ENCODE measurements around the gene ARPC1B. TPM values are rescaled to one million over a fixed set of nuclear protein-coding genes. Genes with fewer than 3 reads are reported as not detected.

Gene ARPC1B
- polyA plus RNA-seq, 1 of the 3 experiments (the other 2 are of a cell fraction) = 836 TPM

DNA sequence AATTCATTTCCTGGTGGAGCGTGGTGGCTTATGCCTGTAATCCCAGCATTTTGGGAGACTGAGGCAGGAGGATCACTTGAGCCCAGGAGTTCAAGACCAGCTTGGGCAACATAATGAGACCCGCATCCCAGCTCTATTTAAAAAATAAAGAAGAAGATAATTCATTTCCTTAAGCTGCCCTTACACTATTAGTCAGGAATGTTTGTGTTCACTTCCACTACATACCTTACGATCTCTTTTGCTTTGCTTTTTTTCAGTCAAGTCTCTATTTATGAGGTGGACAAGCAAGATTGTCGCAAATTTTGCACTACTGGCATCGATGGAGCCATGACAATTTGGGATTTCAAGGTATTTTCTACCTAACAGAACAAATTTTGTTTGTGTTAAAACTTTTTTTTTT is 11.2 kb upstream of the ARPC1B start:
- TF ChIP-seq NFIC (IDR thresholded peaks at IDR 0.05; ENCODE audit: borderline replicate concordance) = no peak
- no peak for TF ChIP-seq MEF2A (IDR thresholded peaks at IDR 0.05; ENCODE audit: borderline replicate concordance, low read depth)
- no peak for TF ChIP-seq NRF1 (IDR thresholded peaks at IDR 0.05; ENCODE audit: low read depth, low read length)
- TF ChIP-seq JUND (IDR thresholded peaks at IDR 0.05) = no peak
- TF ChIP-seq GABPA (IDR thresholded peaks at IDR 0.05; ENCODE audit: low read depth) = no peak
- TF ChIP-seq FOXJ3 (CRISPR knock-in tag; IDR thresholded peaks at IDR 0.05) = no peak
- TF ChIP-seq, protein P1, sequence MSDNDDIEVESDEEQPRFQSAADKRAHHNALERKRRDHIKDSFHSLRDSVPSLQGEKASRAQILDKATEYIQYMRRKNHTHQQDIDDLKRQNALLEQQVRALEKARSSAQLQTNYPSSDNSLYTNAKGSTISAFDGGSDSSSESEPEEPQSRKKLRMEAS (IDR thresholded peaks at IDR 0.05; ENCODE audit: low read depth) = no peak
- TF ChIP-seq, protein P2, sequence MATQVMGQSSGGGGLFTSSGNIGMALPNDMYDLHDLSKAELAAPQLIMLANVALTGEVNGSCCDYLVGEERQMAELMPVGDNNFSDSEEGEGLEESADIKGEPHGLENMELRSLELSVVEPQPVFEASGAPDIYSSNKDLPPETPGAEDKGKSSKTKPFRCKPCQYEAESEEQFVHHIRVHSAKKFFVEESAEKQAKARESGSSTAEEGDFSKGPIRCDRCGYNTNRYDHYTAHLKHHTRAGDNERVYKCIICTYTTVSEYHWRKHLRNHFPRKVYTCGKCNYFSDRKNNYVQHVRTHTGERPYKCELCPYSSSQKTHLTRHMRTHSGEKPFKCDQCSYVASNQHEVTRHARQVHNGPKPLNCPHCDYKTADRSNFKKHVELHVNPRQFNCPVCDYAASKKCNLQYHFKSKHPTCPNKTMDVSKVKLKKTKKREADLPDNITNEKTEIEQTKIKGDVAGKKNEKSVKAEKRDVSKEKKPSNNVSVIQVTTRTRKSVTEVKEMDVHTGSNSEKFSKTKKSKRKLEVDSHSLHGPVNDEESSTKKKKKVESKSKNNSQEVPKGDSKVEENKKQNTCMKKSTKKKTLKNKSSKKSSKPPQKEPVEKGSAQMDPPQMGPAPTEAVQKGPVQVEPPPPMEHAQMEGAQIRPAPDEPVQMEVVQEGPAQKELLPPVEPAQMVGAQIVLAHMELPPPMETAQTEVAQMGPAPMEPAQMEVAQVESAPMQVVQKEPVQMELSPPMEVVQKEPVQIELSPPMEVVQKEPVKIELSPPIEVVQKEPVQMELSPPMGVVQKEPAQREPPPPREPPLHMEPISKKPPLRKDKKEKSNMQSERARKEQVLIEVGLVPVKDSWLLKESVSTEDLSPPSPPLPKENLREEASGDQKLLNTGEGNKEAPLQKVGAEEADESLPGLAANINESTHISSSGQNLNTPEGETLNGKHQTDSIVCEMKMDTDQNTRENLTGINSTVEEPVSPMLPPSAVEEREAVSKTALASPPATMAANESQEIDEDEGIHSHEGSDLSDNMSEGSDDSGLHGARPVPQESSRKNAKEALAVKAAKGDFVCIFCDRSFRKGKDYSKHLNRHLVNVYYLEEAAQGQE (IDR thresholded peaks at IDR 0.05; ENCODE audit: low read depth, low read length) = no peak
- TF ChIP-seq POLR2AphosphoS5 (IDR thresholded peaks at IDR 0.05; ENCODE audit: low read depth, low read length) = no peak
- TF ChIP-seq RAD21 (IDR thresholded peaks at IDR 0.05; ENCODE audit: low read length) = no peak
- TF ChIP-seq RXRA (IDR thresholded peaks at IDR 0.05; ENCODE audit: borderline replicate concordance, low read depth) = no peak
- no peak for TF ChIP-seq MXI1 (IDR thresholded peaks at IDR 0.05; ENCODE audit: low read depth, low read length)
- TF ChIP-seq, protein P3, sequence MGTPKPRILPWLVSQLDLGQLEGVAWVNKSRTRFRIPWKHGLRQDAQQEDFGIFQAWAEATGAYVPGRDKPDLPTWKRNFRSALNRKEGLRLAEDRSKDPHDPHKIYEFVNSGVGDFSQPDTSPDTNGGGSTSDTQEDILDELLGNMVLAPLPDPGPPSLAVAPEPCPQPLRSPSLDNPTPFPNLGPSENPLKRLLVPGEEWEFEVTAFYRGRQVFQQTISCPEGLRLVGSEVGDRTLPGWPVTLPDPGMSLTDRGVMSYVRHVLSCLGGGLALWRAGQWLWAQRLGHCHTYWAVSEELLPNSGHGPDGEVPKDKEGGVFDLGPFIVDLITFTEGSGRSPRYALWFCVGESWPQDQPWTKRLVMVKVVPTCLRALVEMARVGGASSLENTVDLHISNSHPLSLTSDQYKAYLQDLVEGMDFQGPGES (IDR thresholded peaks at IDR 0.05; ENCODE audit: low read depth, low read length) = no peak
- no peak for TF ChIP-seq ELF1 (IDR thresholded peaks at IDR 0.05)
- no peak for TF ChIP-seq YY1 (IDR thresholded peaks at IDR 0.05; ENCODE audit: low read depth)
- no peak for TF ChIP-seq CHD2 (IDR thresholded peaks at IDR 0.05; ENCODE audit: low read length, partially characterized antibody)
- TF ChIP-seq, protein P4, sequence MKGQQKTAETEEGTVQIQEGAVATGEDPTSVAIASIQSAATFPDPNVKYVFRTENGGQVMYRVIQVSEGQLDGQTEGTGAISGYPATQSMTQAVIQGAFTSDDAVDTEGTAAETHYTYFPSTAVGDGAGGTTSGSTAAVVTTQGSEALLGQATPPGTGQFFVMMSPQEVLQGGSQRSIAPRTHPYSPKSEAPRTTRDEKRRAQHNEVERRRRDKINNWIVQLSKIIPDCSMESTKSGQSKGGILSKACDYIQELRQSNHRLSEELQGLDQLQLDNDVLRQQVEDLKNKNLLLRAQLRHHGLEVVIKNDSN (IDR thresholded peaks at IDR 0.05; ENCODE audit: borderline replicate concordance, low read depth) = no peak
- TF ChIP-seq TAF1 (IDR thresholded peaks at IDR 0.05; ENCODE audit: borderline replicate concordance, low read depth, low read length) = no peak
- TF ChIP-seq FOXM1 (IDR thresholded peaks at IDR 0.05; ENCODE audit: low read depth) = no peak
- no peak for TF ChIP-seq TEAD4 (IDR thresholded peaks at IDR 0.05; ENCODE audit: borderline replicate concordance, insufficient read depth)
- H3F3A ChIP-seq (replicated peaks; ENCODE audit: insufficient read depth) = peaks cover 34% of the 10 kb centered on the region
- peaks cover 0 to 3% of the 10 kb centered on the region in 2 experiments; a peak in 2 of 4 replicates for H3K4me1 ChIP-seq (ENCODE audit: control insufficient read depth in 1 of 2, insufficient read depth in 2 of 2, low read depth in 1 of 2, low read length in 1 of 2)
- no peak for DNase-seq
- CTCF ChIA-PET = interaction anchor here (1.2 kb wide), 1 partner anchor 13 kb away, joined by 3 read pairs; no protein-coding TSS in a partner anchor
- H3K4me2 ChIP-seq = 0 out of 2 replicates have a peak overlapping the region, but pooled peaks have one; percentile 14
- no peaks in the 10 kb centered on the region for H3K9me3 ChIP-seq
- H4K20me1 ChIP-seq (ENCODE audit: insufficient read depth) = peaks cover 8% of the 10 kb centered on the region
- H3K27ac ChIP-seq (ENCODE audit: low read depth in 2 of 2, low read length in 1 of 2) = peak overlapping the region in 1 of 2 experiments; percentile 59; a peak in 2 of 4 replicates
- POLR2A ChIA-PET = interaction anchor here (0.7 kb wide), 1 partner anchor 401 kb away, joined by 4 read pairs; no protein-coding TSS in a partner anchor
- no peaks in the 10 kb centered on the region for H3K27me3 ChIP-seq (ENCODE audit: insufficient read depth)
- H3K9ac ChIP-seq = no peak overlapping the region
- 92% methylated on average over 5 of the region's 5 CpGs for WGBS (ENCODE audit: low lambda C conversion rate)
- H2AFZ ChIP-seq (ENCODE audit: low read depth) = no peak overlapping the region
- peaks cover 54 to 73% of the 10 kb centered on the region in 2 experiments for H3K36me3 ChIP-seq (replicated peaks in 1 of 2; ENCODE audit: control insufficient read depth in 1 of 2, insufficient read depth in 2 of 2, low read length in 1 of 2)
- H3K79me2 ChIP-seq (ENCODE audit: insufficient read depth) = no peaks in the 10 kb centered on the region
- no peaks in the 10 kb centered on the region for H3K9me2 ChIP-seq
- H3K4me3 ChIP-seq (ENCODE audit: low read depth in 2 of 2, low read length in 1 of 2) = no peak overlapping the region

All from SK-N-SH (cell line).